Measurements from ENCODE around the gene AP3S2. TPM values are rescaled to one million over a fixed set of nuclear protein-coding genes. Genes with fewer than 3 reads are reported as not detected.

Gene AP3S2
- total and polyA plus RNA-seq, 2 of the 4 experiments (the other 2 are of a cell fraction): 12.6 to 34.1 TPM

DNA sequence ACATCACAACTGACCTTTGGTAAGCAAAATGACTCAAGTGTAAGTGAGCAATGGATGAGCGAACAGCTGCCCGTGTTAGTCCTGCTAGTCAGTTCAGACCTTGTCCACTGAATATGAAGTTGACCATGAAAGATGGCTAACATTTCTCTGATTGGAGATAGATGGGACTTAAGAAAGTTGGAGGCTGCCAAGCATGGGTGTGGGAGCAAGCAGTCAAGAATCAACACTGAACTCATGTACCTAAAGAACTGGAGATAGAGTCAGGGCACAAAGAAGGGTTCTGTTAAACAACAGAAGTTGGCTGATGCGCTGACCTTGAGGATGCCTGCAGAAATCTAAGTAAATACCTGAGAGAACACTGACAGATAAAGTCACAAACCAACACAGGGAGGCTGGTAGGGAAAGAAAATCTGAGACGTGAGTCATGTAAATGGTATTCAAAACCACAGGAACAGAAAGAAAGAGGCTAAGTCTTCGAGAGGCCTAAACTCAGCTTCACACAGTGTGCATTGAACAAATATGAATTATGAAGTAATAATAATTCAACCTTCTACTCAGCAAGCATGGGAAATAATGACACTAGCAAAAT is 48.4 kb downstream of the AP3S2 start:
- no peak overlapping the region for H3K4me3 ChIP-seq (ENCODE audit: insufficient read depth, low read depth, low read length)
- H3K4ac ChIP-seq (ENCODE audit: low read depth, low read length): peak overlapping the region; percentile 89
- peak overlapping the region; percentile 82 for H3K14ac ChIP-seq (replicated peaks; ENCODE audit: low read depth, low read length)
- ChIA-PET CTCF (interaction anchor here (0.5 kb wide), 1 partner anchor 27 kb away, joined by 3 read pairs; no protein-coding TSS in a partner anchor), POLR2A (ENCODE audit: unreplicated experiment) (no interaction called here)
- H4K8ac ChIP-seq (ENCODE audit: low read depth in 2 of 2, low read length in 2 of 2): peak overlapping the region; percentile 39 to 86; a peak in 3 of 4 replicates
- H3K79me1 ChIP-seq (ENCODE audit: low read depth in 1 of 2, low read length in 2 of 2): peaks cover 3 to 40% of the 10 kb centered on the region in 2 experiments; a peak in 3 of 4 replicates
- dilution Hi-C loops (cut with HindIII; ENCODE audit: low sequenced_read_pairs, unreplicated experiment): no loop called here
- no peaks in the 10 kb centered on the region for H3K36me3 ChIP-seq (ENCODE audit: control insufficient read depth, insufficient read depth, low read length)
- H4K5ac ChIP-seq (ENCODE audit: low read depth, low read length): peak overlapping the region; percentile 69; the same call in 1 of the 2 replicates
- peak overlapping the region; percentile 70 for H2AK9ac ChIP-seq (replicated peaks; ENCODE audit: low read depth, low read length, poor library complexity)
- in situ Hi-C loops (cut with MboI; ENCODE audit: low sequenced_read_pairs): no loop called here
- peak overlapping the region; percentile 94; the same call in 2 of the 3 replicates for H2BK15ac ChIP-seq (ENCODE audit: low read depth, low read length)
- peak overlapping the region; percentile 87 for H2BK20ac ChIP-seq (ENCODE audit: low read depth, low read length)
- H3K23ac ChIP-seq (ENCODE audit: low read depth, low read length): peak overlapping the region; percentile 91
- peaks cover 14% of the 10 kb centered on the region for H3K4me1 ChIP-seq (ENCODE audit: control insufficient read depth, insufficient read depth, low read length)
- peak overlapping the region; percentile 78 for H3K18ac ChIP-seq (ENCODE audit: low read depth, low read length)
- H3K27ac ChIP-seq (ENCODE audit: insufficient read depth, low read length): peak overlapping the region; percentile 94
- peak; percentile 90 for ATAC-seq (ENCODE audit: low read depth)
- peak overlapping the region; percentile 68 for H3K56ac ChIP-seq (ENCODE audit: extremely low read depth, insufficient read depth, low read length)
- DNase-seq: peak; percentile 92
- no peaks in the 10 kb centered on the region for H3K9me3 ChIP-seq (ENCODE audit: control insufficient read depth, insufficient read depth, low read length)
- H3K4me2 ChIP-seq (ENCODE audit: low read depth, low read length): peak overlapping the region; percentile 68
- H2BK5ac ChIP-seq (ENCODE audit: low read depth, low read length, poor library complexity, severe bottlenecking): peak overlapping the region; percentile 93
- peaks cover 3% of the 10 kb centered on the region; the same call in 1 of the 2 replicates for H4K20me1 ChIP-seq (ENCODE audit: insufficient read depth, low read length)
- H4K91ac ChIP-seq (ENCODE audit: insufficient read depth, low read depth, low read length): peak overlapping the region; percentile 88
- TF ChIP-seq RCOR1 (IDR thresholded peaks at IDR 0.05; ENCODE audit: insufficient replicate concordance, low read length) (no peak), POLR2A (IDR thresholded peaks at IDR 0.05; ENCODE audit: low read depth, low read length) (no peak), FOS (IDR thresholded peaks at IDR 0.05; ENCODE audit: low read depth, low read length) (peak; percentile 71; the same call in 1 of the 2 replicates), NFE2L2 (IDR thresholded peaks at IDR 0.05; ENCODE audit: low read depth, low read length) (0 out of 2 replicates have a peak, but pooled peaks have one; percentile 8), CEBPB (IDR thresholded peaks at IDR 0.05; ENCODE audit: low read depth, low read length) (no peak), MAZ (IDR thresholded peaks at IDR 0.05; ENCODE audit: borderline replicate concordance, low read depth, low read length) (no peak), BHLHE40 (IDR thresholded peaks at IDR 0.05; ENCODE audit: low read depth, low read length) (no peak), SMC3 (IDR thresholded peaks at IDR 0.05; ENCODE audit: low read depth, low read length) (no peak)
- TF ChIP-seq, protein P1, sequence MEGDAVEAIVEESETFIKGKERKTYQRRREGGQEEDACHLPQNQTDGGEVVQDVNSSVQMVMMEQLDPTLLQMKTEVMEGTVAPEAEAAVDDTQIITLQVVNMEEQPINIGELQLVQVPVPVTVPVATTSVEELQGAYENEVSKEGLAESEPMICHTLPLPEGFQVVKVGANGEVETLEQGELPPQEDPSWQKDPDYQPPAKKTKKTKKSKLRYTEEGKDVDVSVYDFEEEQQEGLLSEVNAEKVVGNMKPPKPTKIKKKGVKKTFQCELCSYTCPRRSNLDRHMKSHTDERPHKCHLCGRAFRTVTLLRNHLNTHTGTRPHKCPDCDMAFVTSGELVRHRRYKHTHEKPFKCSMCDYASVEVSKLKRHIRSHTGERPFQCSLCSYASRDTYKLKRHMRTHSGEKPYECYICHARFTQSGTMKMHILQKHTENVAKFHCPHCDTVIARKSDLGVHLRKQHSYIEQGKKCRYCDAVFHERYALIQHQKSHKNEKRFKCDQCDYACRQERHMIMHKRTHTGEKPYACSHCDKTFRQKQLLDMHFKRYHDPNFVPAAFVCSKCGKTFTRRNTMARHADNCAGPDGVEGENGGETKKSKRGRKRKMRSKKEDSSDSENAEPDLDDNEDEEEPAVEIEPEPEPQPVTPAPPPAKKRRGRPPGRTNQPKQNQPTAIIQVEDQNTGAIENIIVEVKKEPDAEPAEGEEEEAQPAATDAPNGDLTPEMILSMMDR (conservative IDR thresholded peaks at IDR 0.05; ENCODE audit: low read depth, low read length): no peak
- peaks cover 7% of the 10 kb centered on the region for H3K9me1 ChIP-seq (ENCODE audit: insufficient read depth, low read length)
- H3K27me3 ChIP-seq (ENCODE audit: control insufficient read depth, insufficient read depth, low read length): no peaks in the 10 kb centered on the region
- H2BK120ac ChIP-seq (ENCODE audit: low read depth, low read length): peak overlapping the region; percentile 95
- WGBS, 2 experiments (ENCODE audit: extremely low coverage in 2 of 2, insufficient read length in 1 of 2): 8% methylated on average over 2 of the region's 5 CpGs; no CpG with 5 or more reads in 1 of the 2 experiments
- H2AFZ ChIP-seq (replicated peaks; ENCODE audit: low read length, poor library complexity): peak overlapping the region; percentile 50
- BruUV-seq (replicated peaks): no TSS peak
- intact Hi-C loops (cut with micrococcal nuclease): loop anchor here (5.0 kb wide), 1 partner anchor 73 kb away; no protein-coding TSS in a partner anchor
- H2AK5ac ChIP-seq (ENCODE audit: low read depth, low read length): peak overlapping the region; percentile 79
- H3K9ac ChIP-seq (ENCODE audit: low read depth, low read length): no peak overlapping the region
